IMR-90 (cell line): ENCODE data around the gene CPA5. TPM values are rescaled to one million over a fixed set of nuclear protein-coding genes. Genes with fewer than 3 reads are reported as not detected.

Experiments
- ATAC-seq: fragments of 200-7000 bp; cut with Tn5 transposase; 2 replicates; pipeline ENCODE4 v1.9.1; 2020; ENCODE audit warnings: low read depth, mild to moderate bottlenecking, moderate library complexity
- BruUV-seq: library from RNA; stranded (reverse); fragments of 400-500 nt; replicated peaks from 2 replicates; lab custom pipeline; 2021; lab: Mats Ljungman, UMichigan
- CTCF ChIA-PET: fragments of 300-600 bp; formaldehyde crosslinking; extraction: SDS; loops from one replicate; lab custom pipeline; 2021; ENCODE audit warnings: antibody characterized with exemption; lab: Yijun Ruan, JAX
- POLR2A ChIA-PET: fragments of 300-600 bp; sonication (Branson Sonifier 250); formaldehyde crosslinking; loops from one replicate; lab custom pipeline; 2022; ENCODE audit warnings: antibody characterized with exemption; ENCODE audit not compliant: unreplicated experiment; lab: Charles Lee
- DNase-seq: peaks from one replicate; pipeline ENCODE4 v3.0.0; 2013
- H2AFZ ChIP-seq: replicated peaks from 2 replicates; pipeline ENCODE3; 2013; ENCODE audit warnings: low read length, mild to moderate bottlenecking; ENCODE audit not compliant: poor library complexity
- H2AK5ac ChIP-seq: 2 replicates; pipeline ENCODE4 v1.6.1; 2013; ENCODE audit warnings: low read depth, low read length, inconsistent platforms
- H2AK9ac ChIP-seq: replicated peaks from 2 replicates; pipeline ENCODE3; 2013; ENCODE audit warnings: mild to moderate bottlenecking, low read depth, low read length, moderate library complexity; ENCODE audit not compliant: poor library complexity
- H2BK120ac ChIP-seq: 2 replicates; pipeline ENCODE4 v1.6.1; 2013; ENCODE audit warnings: low read depth, low read length, inconsistent platforms
- H2BK15ac ChIP-seq: 3 replicates; pipeline ENCODE4 v1.6.1; 2013; ENCODE audit warnings: low read depth, low read length, inconsistent platforms
- H2BK20ac ChIP-seq: 2 replicates; pipeline ENCODE4 v1.6.1; 2013; ENCODE audit warnings: low read depth, mild to moderate bottlenecking, inconsistent platforms, low read length, moderate library complexity
- H2BK5ac ChIP-seq: 2 replicates; pipeline ENCODE4 v1.6.1; 2013; ENCODE audit warnings: mild to moderate bottlenecking, low read depth, low read length, inconsistent platforms; ENCODE audit not compliant: poor library complexity, severe bottlenecking
- H3K14ac ChIP-seq: replicated peaks from 2 replicates; pipeline ENCODE4 v1.6.1; 2013; ENCODE audit warnings: low read depth, low read length, inconsistent platforms
- H3K18ac ChIP-seq: 2 replicates; pipeline ENCODE4 v1.6.1; 2013; ENCODE audit warnings: low read depth, low read length, control low read depth
- H3K23ac ChIP-seq: 2 replicates; pipeline ENCODE4 v1.6.1; 2013; ENCODE audit warnings: low read depth, low read length, inconsistent platforms
- H3K27ac ChIP-seq: 2 replicates; pipeline ENCODE4 v1.5.1; 2013; ENCODE audit warnings: mild to moderate bottlenecking, control low read depth, low read length; ENCODE audit not compliant: insufficient read depth
- H3K27me3 ChIP-seq: 2 replicates; pipeline ENCODE4 v1.6.1; 2013; ENCODE audit warnings: low read length; ENCODE audit not compliant: control insufficient read depth, insufficient read depth
- H3K36me3 ChIP-seq: 2 replicates; pipeline ENCODE4 v1.6.1; 2013; ENCODE audit warnings: low read length, mixed read lengths; ENCODE audit not compliant: control insufficient read depth, insufficient read depth
- H3K4ac ChIP-seq: 2 replicates; pipeline ENCODE4 v1.6.1; 2013; ENCODE audit warnings: low read depth, low read length, inconsistent platforms
- H3K4me1 ChIP-seq: 2 replicates; pipeline ENCODE4 v1.6.1; 2013; ENCODE audit warnings: low read length, mixed read lengths; ENCODE audit not compliant: control insufficient read depth, insufficient read depth
- H3K4me2 ChIP-seq: 2 replicates; pipeline ENCODE4 v1.6.1; 2013; ENCODE audit warnings: low read depth, mild to moderate bottlenecking, control low read depth, low read length, moderate library complexity
- H3K4me3 ChIP-seq: 2 replicates; pipeline ENCODE4 v1.5.1; 2013; ENCODE audit warnings: low read depth, mild to moderate bottlenecking, control low read depth, low read length, moderate library complexity; ENCODE audit not compliant: insufficient read depth
- H3K56ac ChIP-seq: 2 replicates; pipeline ENCODE4 v1.6.1; 2013; ENCODE audit warnings: low read length, inconsistent platforms; ENCODE audit not compliant: insufficient read depth; ENCODE audit errors: extremely low read depth
- H3K79me1 ChIP-seq, 2 experiments: 2 replicates each; pipeline ENCODE4 v1.6.1; 2013; ENCODE audit warnings: low read length in 2 of 2, inconsistent platforms in 1 of 2, low read depth in 1 of 2
- H3K9ac ChIP-seq: 2 replicates; pipeline ENCODE4 v1.6.1; 2013; ENCODE audit warnings: low read depth, low read length, control low read depth
- H3K9me1 ChIP-seq: 2 replicates; pipeline ENCODE4 v1.6.1; 2013; ENCODE audit warnings: low read length, inconsistent platforms; ENCODE audit not compliant: insufficient read depth
- H3K9me3 ChIP-seq: 2 replicates; pipeline ENCODE4 v1.6.1; 2013; ENCODE audit warnings: low read length; ENCODE audit not compliant: control insufficient read depth, insufficient read depth
- H4K20me1 ChIP-seq: 2 replicates; pipeline ENCODE4 v1.6.1; 2013; ENCODE audit warnings: low read length, inconsistent platforms; ENCODE audit not compliant: insufficient read depth
- H4K5ac ChIP-seq: 2 replicates; pipeline ENCODE4 v1.6.1; 2013; ENCODE audit warnings: mild to moderate bottlenecking, low read depth, low read length, control low read depth
- H4K8ac ChIP-seq, 2 experiments: 2 replicates each; pipeline ENCODE4 v1.6.1; 2013; ENCODE audit warnings: low read depth in 2 of 2, low read length in 2 of 2, control low read depth in 1 of 2, inconsistent platforms in 1 of 2
- H4K91ac ChIP-seq: 2 replicates; pipeline ENCODE4 v1.6.1; 2013; ENCODE audit warnings: low read depth, low read length, inconsistent platforms; ENCODE audit not compliant: insufficient read depth
- FOS ChIP-seq: fragments of 150-350 bp; IDR thresholded peaks from 2 replicates; pipeline ENCODE4 v1.6.1; 2016; ENCODE audit warnings: low read depth, low read length
- MAFK ChIP-seq: IDR thresholded peaks from 2 replicates; pipeline ENCODE4 v1.6.1; 2012; ENCODE audit warnings: low read depth, low read length, improper control_type of control experiment
- MAZ ChIP-seq: IDR thresholded peaks from 2 replicates; pipeline ENCODE4 v1.6.1; 2012; ENCODE audit warnings: low read depth, mild to moderate bottlenecking, low read length, improper control_type of control experiment, moderate library complexity, borderline replicate concordance
- POLR2A ChIP-seq: IDR thresholded peaks from 2 replicates; pipeline ENCODE4 v1.6.1; 2012; ENCODE audit warnings: mild to moderate bottlenecking, low read depth, low read length
- RAD21 ChIP-seq: IDR thresholded peaks from 2 replicates; pipeline ENCODE4 v1.6.1; 2012; ENCODE audit warnings: low read length, improper control_type of control experiment
- WGBS, 2 experiments: methylation state at CpG; one replicate each; pipeline versions ENCODE4 v1.1.5 to v1.1.7; 2013; ENCODE audit warnings: missing lambda C conversion rate in 2 of 2; ENCODE audit not compliant: insufficient read length in 1 of 2; ENCODE audit errors: extremely low coverage in 2 of 2; 5-methylcytosine and 5-hydroxymethylcytosine counted together
- dilution Hi-C: fragments of 300-500 bp; cut with HindIII; formaldehyde crosslinking; loops from one replicate; pipeline ENCODE4 v1.14.3; 2018; ENCODE audit warnings: low sequenced_read_pairs; ENCODE audit not compliant: unreplicated experiment
- in situ Hi-C: fragments of 300-500 bp; cut with MboI; formaldehyde crosslinking; loops from 3 replicates; pipeline ENCODE4 v1.14.3; 2019; ENCODE audit warnings: low sequenced_read_pairs, inconsistent platforms, mixed read lengths
- intact Hi-C: fragments of 100-400 bp; cut with micrococcal nuclease; formaldehyde crosslinking; loops from 2 replicates; pipeline ENCODE4 v1.10.0; 2022
- polyA plus RNA-seq, 3 experiments: library from polyadenylated mRNA; depleted of rRNA; stranded (reverse); fragments of >200 nt; gene quantifications; 2 replicates each; pipeline ENCODE4 v1.2.3, GENCODE V29; 2012; ENCODE audit warnings: low replicate concordance in 1 of 3
- total RNA-seq: library from RNA; depleted of rRNA; stranded (reverse); fragments of >200 nt; gene quantifications from 2 replicates; pipeline ENCODE4 v1.2.3, GENCODE V29; 2012
- TF ChIP-seq, protein P1 (sequence below): fragments of 150-350 bp; IDR thresholded peaks from 2 replicates; pipeline ENCODE4 v1.6.1; 2017; ENCODE audit warnings: mild to moderate bottlenecking, antibody characterized with exemption, low read length, low read depth

The CPA5 gene
- total and polyA plus RNA-seq, 2 of the 4 experiments (the other 2 are of a cell fraction), result under 0.01 to 0.86 TPM

DNA sequence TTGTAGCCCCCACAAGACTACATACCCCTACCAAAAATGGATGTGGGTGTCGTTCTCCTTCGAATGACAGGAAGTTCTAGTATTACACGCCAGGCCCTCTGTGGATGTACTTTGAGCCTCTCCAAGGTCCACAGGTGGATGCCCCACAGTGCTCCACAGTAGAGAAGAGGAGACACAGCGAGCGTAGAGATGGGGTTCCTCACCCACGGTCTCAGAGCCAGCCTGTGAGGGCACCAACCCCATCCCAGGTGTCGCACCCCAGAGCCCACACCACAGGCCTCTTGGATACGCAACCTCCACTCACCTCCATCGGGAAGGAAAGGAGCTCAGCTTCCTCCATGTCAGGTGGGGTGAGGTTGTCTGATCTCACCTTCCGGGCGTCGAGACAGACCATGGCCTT lies 2.3 kb downstream of the CPA5 start:
- Histone ChIP-seq H3K36me3 (no peaks in the 10 kb centered on the region), H4K20me1 (no peaks in the 10 kb centered on the region), H2AK5ac (0 out of 2 replicates have a peak overlapping the region, but pooled peaks have one; percentile 12), H3K79me1 (no peaks in the 10 kb centered on the region), H4K91ac (no peak overlapping the region), H3K14ac (no peak overlapping the region), H2BK5ac (no peak overlapping the region), H3K27ac (no peak overlapping the region), H2AFZ (no peak overlapping the region), H3K23ac (no peak overlapping the region), H2BK120ac (no peak overlapping the region), H2AK9ac (no peak overlapping the region), H2BK15ac (no peak overlapping the region; the same call in 2 of the 3 replicates), H3K4me2 (no peak overlapping the region), H3K27me3 (no peaks in the 10 kb centered on the region), H4K8ac (no peak overlapping the region), H4K5ac (no peak overlapping the region), H3K9me1 (peaks cover 3% of the 10 kb centered on the region; the same call in 1 of the 2 replicates), H3K4me3 (no peak overlapping the region), H3K9me3 (no peaks in the 10 kb centered on the region), H2BK20ac (no peak overlapping the region), H3K4ac (no peak overlapping the region), H3K9ac (no peak overlapping the region), H3K18ac (no peak overlapping the region), H3K4me1 (peaks cover 3% of the 10 kb centered on the region; the same call in 1 of the 2 replicates), H3K56ac (no peak overlapping the region)
- in situ Hi-C loops (no loop called here), intact Hi-C loops (no loop called here), dilution Hi-C loops (no loop called here)
- 50% methylated on average over 2 of the region's 12 CpGs; no CpG with 5 or more reads in 1 of the 2 experiments for WGBS, 2 experiments
- no peak for TF ChIP-seq POLR2A
- TF ChIP-seq MAFK, result no peak
- no peak for TF ChIP-seq RAD21
- TF ChIP-seq, protein P1, sequence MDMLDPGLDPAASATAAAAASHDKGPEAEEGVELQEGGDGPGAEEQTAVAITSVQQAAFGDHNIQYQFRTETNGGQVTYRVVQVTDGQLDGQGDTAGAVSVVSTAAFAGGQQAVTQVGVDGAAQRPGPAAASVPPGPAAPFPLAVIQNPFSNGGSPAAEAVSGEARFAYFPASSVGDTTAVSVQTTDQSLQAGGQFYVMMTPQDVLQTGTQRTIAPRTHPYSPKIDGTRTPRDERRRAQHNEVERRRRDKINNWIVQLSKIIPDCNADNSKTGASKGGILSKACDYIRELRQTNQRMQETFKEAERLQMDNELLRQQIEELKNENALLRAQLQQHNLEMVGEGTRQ, result no peak
- no peak for TF ChIP-seq MAZ
- no peak for TF ChIP-seq FOS
- DNase-seq, result no peak
- CTCF ChIA-PET, result no interaction called here
- POLR2A ChIA-PET, result no interaction called here
- BruUV-seq, result no TSS peak
- no peak for ATAC-seq
